GM21367 (cell line): ENCODE measurements around the gene BRD3OS.

Experiments used
- ATAC-seq: cut with Tn5 transposase; IDR thresholded peaks from one replicate; pipeline ENCODE4 v1.9.1; 2021; ENCODE audit not compliant: unreplicated experiment

BRD3OS gene

DNA sequence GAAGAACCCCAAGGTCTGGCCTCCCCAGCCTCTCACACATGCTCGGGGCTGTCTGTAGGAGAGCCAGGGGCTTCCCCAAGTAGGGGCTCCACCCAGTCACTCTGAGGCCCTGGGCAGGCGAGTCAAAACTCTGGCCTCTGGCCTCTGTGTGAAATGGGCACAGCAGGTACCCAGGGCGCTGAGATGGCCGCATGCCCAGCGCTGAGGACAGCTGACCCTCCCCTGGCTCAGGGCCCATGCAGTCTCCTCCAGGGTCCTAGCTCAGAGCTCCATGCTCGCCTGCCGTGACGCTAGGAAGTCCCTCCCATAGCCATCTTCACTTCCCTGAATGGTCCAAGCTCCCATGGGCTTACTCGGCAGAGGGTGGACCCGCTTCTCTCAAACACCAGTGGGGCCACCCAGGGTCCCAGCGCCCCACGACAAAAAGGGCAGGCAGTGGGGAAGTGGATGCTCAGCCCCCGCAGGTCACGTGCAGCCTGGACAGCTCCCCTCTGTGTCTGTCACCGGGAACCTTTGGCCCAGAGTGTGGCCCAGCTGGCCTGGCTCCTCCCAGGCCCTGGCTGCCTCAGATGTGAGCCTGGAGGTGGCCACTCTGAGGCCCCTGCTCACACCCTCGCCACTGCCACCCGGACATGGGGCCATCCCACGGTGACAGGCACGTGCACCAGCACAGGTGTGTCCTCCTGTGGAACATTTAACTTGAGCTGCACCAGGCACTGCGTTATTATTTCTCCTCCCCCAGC is 21.0 kb upstream of the BRD3OS start:
- ATAC-seq: no peak

DNA sequence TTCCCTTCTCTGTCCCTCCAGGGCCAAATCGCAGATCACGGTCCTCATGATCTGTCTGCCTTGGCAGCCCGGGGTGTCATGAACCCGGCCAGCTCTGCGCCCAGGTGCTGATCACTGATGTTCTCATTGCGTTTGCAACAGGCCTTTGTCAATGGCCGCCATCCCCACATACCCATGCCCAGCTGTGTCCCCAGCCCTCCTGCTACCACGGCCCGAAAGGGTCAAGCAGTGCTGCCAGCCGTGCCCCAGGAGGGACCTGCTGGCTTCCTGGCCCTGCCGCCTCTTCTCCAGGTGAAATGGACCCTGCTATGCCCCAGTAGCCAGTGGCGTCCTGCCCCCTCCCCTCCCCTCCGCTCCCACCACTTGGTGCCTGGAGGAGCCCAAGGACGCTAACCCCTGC is 20.4 kb upstream of the BRD3OS start:
- ATAC-seq: no peak

DNA sequence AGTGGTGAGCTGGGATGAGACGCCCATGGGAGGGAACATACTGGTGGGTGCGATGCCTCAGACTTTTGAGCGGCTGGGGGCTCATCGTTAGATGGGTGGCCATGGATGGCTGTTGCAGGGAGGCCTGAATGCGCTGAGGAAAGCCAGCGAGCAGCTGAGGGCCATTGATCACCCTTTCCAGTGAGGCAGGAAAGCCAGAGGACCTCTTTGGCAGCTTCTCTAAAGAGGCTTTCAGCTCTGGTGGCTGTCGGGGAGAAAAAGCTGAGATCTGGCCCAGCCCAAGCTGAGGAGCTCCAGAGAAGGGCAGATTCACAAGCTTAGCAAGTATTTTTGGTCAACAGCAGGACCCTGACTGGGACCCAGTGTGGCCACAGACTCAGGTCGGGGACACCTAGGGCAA is 19.9 kb upstream of the BRD3OS start:
- ATAC-seq: no peak

DNA sequence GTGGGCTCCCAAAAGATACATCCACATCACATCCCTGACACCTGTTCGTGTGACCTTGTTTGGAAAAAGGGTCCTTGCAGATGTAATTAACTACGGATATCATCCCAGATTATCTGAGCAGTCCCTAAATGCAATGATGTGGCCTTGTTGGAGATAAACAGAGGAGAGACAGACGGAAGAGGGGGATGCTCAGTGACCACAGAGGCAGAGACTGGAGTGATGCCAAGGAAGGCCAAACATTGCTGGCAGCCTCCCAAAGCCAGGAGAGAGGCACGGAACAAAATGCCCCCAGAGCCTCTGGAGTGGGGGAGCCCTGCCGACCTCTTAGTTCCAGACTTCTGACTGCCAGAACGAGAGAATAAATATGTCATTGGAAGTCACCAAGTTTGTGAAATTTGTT is 18.1 kb upstream of the BRD3OS start:
- ATAC-seq: no peak

DNA sequence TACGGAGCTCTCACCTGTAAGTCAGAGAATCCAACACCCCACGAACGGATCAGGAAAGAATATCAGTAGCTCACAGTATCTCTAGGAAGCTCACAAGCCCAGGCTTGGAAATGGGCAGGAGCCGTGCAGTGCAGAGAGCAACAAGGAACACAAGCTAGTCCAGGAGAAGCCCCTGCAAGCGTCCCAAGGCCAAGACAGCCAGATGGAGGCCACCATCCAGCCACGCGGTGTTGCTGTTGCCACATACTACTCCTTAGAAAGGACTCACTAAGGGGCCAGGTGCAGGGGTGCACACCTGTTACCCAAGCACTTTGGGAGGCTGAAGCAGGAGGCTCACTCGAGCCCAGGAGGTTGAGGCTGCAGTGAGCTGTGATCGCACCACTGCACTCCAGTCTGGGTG is 17.7 kb upstream of the BRD3OS start:
- no peak for ATAC-seq

- ATAC-seq: no peak
Observed at GRCh38 chr9:134010310-134011173, 14.7 kb upstream of the BRD3OS start.

DNA sequence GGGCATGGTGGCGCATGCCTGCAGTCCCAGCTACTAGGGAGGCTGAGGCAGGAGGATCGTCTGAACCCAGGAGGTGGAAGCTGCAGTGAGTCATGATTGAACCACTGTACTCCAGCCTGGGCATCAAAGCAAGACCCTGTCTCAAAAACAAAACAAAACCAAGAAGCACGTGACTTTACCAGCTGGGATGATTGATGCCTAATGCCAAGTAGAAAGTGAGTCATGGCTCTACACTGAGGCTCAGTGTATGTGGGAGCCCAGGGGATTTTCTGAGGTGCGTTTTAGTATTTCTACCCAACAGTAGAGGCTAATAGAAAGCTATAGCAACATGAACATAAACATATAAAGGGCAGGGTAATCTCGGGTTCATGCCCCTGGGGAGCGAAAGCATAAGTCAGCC is 13.9 kb upstream of the BRD3OS start:
- no peak for ATAC-seq

- no peak for ATAC-seq
Observed at GRCh38 chr9:134014946-134015345, 10.3 kb upstream of the BRD3OS start.

- ATAC-seq: no peak
Observed at GRCh38 chr9:134024214-134024792, 978 bp upstream of the BRD3OS start.

- peak; percentile 35 for ATAC-seq
Observed at GRCh38 chr9:134025606-134026541, 593 bp downstream of the BRD3OS start.

GRCh38 chr9:134026581-134026980 is 1.3 kb downstream of the BRD3OS start:
- ATAC-seq: no peak

- no peak for ATAC-seq
Observed at GRCh38 chr9:134026981-134027380, 1.7 kb downstream of the BRD3OS start.

GRCh38 chr9:134027561-134027960 is 2.3 kb downstream of the BRD3OS start:
- ATAC-seq: no peak

- no peak for ATAC-seq
Observed at GRCh38 chr9:134028076-134028475, 2.8 kb downstream of the BRD3OS start.

DNA sequence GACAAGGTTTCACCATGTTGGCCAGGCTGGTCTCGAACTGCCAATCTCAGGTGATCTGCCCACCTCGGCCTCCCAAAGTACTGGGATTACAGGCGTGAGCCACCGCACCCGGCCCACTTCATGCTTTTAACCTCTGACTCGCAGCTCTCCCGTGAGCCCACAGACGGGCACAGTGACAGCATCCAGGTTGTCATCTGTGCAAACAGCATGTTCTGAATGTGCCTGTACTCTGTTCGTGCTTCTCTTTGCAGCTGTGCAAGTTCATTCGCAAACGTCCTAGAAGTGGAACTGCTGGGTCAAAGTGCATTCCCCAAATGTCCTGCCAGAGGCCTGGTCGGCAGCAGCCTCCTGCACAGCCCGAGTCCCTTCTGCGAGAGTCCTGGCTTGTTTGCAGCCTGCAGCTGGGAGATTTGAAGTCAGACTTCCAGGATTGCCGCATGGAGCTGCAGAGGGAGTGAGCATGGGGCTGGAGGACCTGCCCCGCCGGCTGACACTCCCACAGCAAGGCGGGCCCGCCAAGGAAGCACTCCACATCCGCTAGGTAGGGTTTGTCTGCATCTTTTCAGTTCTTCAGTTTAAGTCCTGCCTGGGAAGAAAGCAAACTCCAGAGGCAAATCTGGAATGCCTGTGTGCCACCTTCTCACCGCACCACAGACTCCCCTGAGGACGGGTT is 3.4 kb downstream of the BRD3OS start:
- ATAC-seq: no peak

DNA sequence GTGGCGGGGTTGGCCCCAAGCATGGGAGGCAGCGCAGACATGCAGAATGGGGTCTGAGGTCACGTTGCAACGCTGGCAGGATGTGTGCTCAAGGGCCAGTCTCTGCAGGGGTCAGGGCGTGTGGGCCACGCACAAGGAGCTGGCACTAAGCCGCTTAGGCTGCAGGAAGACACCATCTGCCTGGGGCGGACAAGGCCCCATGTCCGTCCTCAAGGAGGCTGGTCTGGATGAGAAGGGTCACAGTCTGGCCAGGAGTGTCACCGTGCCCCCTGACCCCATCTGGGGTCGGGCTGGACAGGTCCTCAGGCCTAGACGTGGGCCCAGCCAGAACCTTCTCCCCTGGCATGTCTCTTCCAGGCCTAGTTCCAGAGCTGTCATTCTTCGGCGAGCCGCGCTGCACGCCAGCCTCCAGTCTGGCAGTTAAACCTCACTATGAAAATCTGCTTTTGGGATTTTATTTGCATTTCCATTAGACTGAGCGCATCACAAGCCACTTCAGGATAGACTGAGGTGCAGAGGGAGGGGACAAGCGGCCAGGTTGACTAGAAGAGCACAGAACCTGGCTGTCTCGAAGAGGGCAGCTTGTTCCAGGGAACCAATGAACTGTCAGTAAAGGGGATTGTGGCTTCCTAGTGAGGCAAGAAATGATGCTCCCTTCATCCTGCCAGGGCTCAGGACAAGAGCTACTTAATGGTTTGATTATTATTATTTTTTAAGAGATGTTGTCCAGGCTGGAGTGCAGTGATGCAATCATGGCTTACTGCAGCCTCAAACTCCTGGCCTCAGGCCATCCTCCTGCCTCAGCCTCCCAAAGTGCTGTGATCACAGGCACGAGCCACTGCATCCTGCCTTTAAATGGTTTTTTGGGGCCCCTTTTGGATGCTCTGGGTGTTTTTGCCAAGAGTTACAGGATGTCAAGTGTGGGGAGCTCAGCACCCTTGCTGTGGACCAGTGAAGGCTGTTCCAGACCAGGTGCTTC is 4.3 kb downstream of the BRD3OS start:
- ATAC-seq: no peak

DNA sequence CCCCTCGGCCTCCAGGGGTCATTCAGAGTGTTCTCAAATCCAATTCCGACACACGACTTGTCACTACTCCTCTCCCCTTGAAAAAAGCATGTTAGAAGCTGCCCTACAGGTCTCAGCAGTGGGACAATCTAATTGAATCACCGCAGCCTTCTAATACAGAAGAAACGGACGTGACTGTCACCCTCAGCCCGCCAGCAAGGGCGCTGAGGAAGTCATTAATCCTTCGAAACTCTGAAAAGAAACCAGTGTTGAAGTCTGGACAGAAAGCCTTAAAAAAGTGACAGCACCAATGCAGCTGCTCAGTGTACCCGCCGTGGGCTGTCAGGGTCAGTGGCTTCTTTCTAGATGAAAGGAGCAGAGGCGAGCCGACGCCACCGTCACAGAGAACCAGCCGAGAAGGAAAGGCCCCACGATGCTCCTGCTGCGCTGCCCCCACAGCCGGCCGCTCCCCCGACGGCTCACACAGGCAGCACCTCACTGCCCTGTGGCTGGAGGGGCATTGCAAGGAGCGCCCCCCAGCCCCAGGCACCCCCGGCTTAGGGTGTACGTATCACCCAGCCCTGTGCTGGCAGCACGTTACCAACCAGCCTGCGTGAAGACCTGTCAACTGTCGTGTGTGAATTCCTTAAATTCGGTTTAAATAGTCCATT is 5.7 kb downstream of the BRD3OS start:
- ATAC-seq: no peak

DNA sequence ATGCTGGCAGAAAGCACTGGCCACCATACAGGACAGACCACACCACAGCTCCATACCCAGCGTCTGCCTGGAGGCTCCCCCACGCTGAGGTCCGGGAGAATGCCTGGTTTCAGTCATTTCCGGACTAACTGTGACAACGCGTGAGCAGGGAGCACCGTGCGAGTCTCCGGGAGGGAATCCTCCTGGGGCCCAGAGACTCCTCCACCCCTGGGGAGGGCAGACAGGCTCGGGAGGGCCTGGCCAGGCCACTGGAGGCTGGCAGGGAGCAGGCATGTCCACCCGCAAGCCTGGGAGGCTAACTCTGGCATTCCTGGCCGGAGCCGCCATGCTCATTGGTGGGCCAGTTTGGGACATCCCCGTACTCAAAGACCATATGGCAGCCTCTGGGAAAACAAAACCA is 6.5 kb downstream of the BRD3OS start:
- ATAC-seq: no peak
